ENCODE measurements around the gene DBN1.

GRCh38 chr5:177507596-177508220 is 34.3 kb upstream of the DBN1 start:
- TF ChIP-seq CTCF (IDR thresholded peaks at IDR 0.05) (no peak), EZH2 (IDR thresholded peaks at IDR 0.05; ENCODE audit: borderline replicate concordance, insufficient read depth, low read depth, low read length, poor library complexity, severe bottlenecking) (no peak)

All from B cell (primary cell).